K562 (cell line): Measurements from ENCODE around the gene HEY2. TPM values are rescaled to one million over a fixed set of nuclear protein-coding genes. Genes with fewer than 3 reads are reported as not detected.

ENCODE experiments used
- AFF4 ChIP-seq: sonication (generic); formaldehyde crosslinking; IDR thresholded peaks from 2 replicates; pipeline ENCODE4 v1.8.0; 2023; ENCODE audit warnings: mild to moderate bottlenecking, missing genetic modification reagents
- ARHGAP35 ChIP-seq: fragments of 450-650 bp; IDR thresholded peaks from 2 replicates; pipeline ENCODE4 v1.6.1; 2018; ENCODE audit not compliant: partially characterized antibody
- CEBPZ ChIP-seq: fragments of 150-350 bp; IDR thresholded peaks from 2 replicates; pipeline ENCODE4 v1.6.1; 2014; ENCODE audit warnings: low read depth, mild to moderate bottlenecking, low read length, borderline replicate concordance
- MBD1 ChIP-seq: fragments of 250-450 bp; sonication (Bioruptor Pico); IDR thresholded peaks from 2 replicates; pipeline ENCODE4 v1.8.0; 2022; ENCODE audit warnings: inconsistent platforms
- MECOM ChIP-seq: fragments of 250-450 bp; sonication (Bioruptor Pico); IDR thresholded peaks from 2 replicates; pipeline ENCODE4 v1.8.0; 2022; ENCODE audit warnings: inconsistent platforms
- RBM15 ChIP-seq: fragments of 200-400 bp; formaldehyde crosslinking; IDR thresholded peaks from 2 replicates; pipeline ENCODE4 v1.6.1; 2018; ENCODE audit warnings: mild to moderate bottlenecking, low read length, moderate library complexity; ENCODE audit not compliant: insufficient read depth
- SLC30A9 ChIP-seq: fragments of 250-450 bp; sonication (Bioruptor Pico); IDR thresholded peaks from 2 replicates; pipeline ENCODE4 v1.8.0; 2022; ENCODE audit warnings: mild to moderate bottlenecking, moderate library complexity
- SNRNP70 ChIP-seq: fragments of 200-400 bp; formaldehyde crosslinking; optimal IDR thresholded peaks from 2 replicates; pipeline ENCODE3; 2017; ENCODE audit warnings: low read depth, low read length
- ZBTB43 ChIP-seq: sonication (generic); formaldehyde crosslinking; IDR thresholded peaks from 2 replicates; pipeline ENCODE4 v1.8.0; 2023; ENCODE audit warnings: mild to moderate bottlenecking, missing genetic modification reagents
- ZKSCAN3 ChIP-seq: fragments of 250-450 bp; sonication (Bioruptor Pico); IDR thresholded peaks from 2 replicates; pipeline ENCODE4 v1.4.0; 2020
- ZNF280A ChIP-seq: fragments of 450-650 bp; IDR thresholded peaks from 2 replicates; pipeline ENCODE4 v1.6.1; 2018; ENCODE audit warnings: mild to moderate bottlenecking, low read depth; ENCODE audit not compliant: partially characterized antibody
- ZNF740 ChIP-seq, 3 experiments: fragments of 200-800 bp in 1 of 3; sonication (Bioruptor generic) in 1 of 3; sonication (generic) in 1 of 3; formaldehyde crosslinking in 1 of 3; IDR thresholded peaks; 2 replicates each; pipeline versions ENCODE4 v1.6.1 to v1.8.0; 2016 to 2022; ENCODE audit warnings: mild to moderate bottlenecking in 2 of 3, missing compliant biosample characterization in 2 of 3, missing genetic modification characterization in 2 of 3, missing genetic modification reagents in 1 of 3
- polyA plus RNA-seq, 8 experiments: library from polyadenylated mRNA; depleted of rRNA in 4 of 8; stranded (reverse) in 5 of 8; unstranded in 3 of 8; fragments of >200 nt; fragmentation: Nextera tagmentation in 2 of 8; fragmentation: Illumina TruSeq in 1 of 8; extraction: Ambion mirVana in 2 of 8; extraction: Trizol in 1 of 8; gene quantifications; 2 replicates each; pipeline versions ENCODE4 v1.2.1 to v1.2.3, GENCODE V29; 2011 to 2014; ENCODE audit warnings: inconsistent platforms in 1 of 8, missing spikeins in 1 of 8
- total RNA-seq, 7 experiments: library from RNA; depleted of rRNA in 6 of 7; stranded (reverse); fragments of >200 nt in 6 of 7; fragmentation: Illumina TruSeq in 2 of 7; extraction: Trizol in 2 of 7; gene quantifications; 2 replicates each; pipeline versions ENCODE4 v1.2.1 to v1.2.3, GENCODE V29; 2011 to 2021; ENCODE audit warnings: low replicate concordance in 1 of 7

The HEY2 gene
- total and polyA plus RNA-seq, 9 of the 15 experiments (the other 6 are each of a cell fraction or from before 2014, with no cell fraction given): 0.03 to 0.07 (median 0.06) TPM; not detected in 5

GRCh38 chr6:125779924-125780539, 30.6 kb downstream of the HEY2 start (continued):
- TF ChIP-seq AFF4 (no peak), ZBTB43 (CRISPR knock-in tag) (no peak), SLC30A9 (CRISPR knock-in tag) (no peak), MBD1 (CRISPR knock-in tag) (no peak), ZNF740 (CRISPR knock-in tag; IDR thresholded peaks at IDR 0.05) (no peak), ZNF740 (tag; IDR thresholded peaks at IDR 0.05) (no peak), ZNF280A (no peak), ZKSCAN3 (CRISPR knock-in tag) (no peak), ARHGAP35 (no peak), SNRNP70 (no peak), MECOM (CRISPR knock-in tag) (no peak), RBM15 (no peak), CEBPZ (no peak)
